ENCODE data around the gene FRMD3.
"Not testable (repeated sequence)": the region's sequence is repeated elsewhere in the genome, so short reads cannot be mapped to it uniquely, and the experiment has no call there.

Gene FRMD3

GRCh38 chr9:83384214-83384613, 154.0 kb downstream of the FRMD3 start:
- DNase-seq: no peak

DNA sequence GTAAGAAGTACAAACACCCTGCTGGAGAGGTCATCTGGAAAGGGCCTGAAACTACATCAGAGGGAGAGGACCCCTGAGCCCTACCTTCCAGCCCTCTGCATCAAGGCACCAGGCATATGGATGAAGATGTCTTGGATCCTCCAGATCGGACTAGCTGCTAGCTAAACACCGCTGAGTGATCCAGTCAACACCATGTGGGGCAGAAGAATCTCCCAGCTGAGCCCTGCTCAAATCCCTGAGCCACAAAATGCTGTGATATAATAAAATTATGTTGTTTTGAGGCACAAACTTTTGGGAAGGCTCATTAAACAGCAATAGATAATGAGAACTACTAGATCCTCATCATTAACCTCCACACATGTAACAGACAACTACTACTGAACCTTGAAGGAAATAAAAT, 155.2 kb downstream of the FRMD3 start:
- DNase-seq: no peak

GRCh38 chr9:83382421-83382820, 155.8 kb downstream of the FRMD3 start:
- DNase-seq: no peak

DNA sequence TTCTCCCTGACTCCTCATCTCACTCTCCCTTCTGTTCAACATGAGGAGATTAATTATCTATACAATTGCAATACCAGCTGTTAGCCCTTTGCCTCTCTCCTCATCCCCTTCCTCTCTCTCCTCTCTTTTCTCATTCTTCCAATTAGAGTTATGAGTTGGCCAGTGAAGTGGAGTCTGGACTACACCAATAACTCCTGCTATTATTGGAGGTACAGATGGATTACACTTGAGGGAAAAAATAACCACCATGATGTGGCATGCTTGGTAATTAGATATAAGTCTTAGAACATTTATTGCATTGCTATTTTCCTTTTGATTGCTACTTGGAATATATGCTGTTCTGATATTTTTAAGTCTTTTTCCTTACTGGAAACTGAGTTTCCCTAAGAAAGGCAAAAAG, 159.2 kb downstream of the FRMD3 start:
- no peak for DNase-seq

GRCh38 chr9:83372957-83373356, 165.2 kb downstream of the FRMD3 start:
- no peak for DNase-seq

- no peak for DNase-seq
Observed at GRCh38 chr9:83367326-83367725, 170.9 kb downstream of the FRMD3 start.

- DNase-seq: no peak
Observed at GRCh38 chr9:83362341-83362995, 175.7 kb downstream of the FRMD3 start.

GRCh38 chr9:83359039-83359438, 179.2 kb downstream of the FRMD3 start:
- DNase-seq: no peak

DNA sequence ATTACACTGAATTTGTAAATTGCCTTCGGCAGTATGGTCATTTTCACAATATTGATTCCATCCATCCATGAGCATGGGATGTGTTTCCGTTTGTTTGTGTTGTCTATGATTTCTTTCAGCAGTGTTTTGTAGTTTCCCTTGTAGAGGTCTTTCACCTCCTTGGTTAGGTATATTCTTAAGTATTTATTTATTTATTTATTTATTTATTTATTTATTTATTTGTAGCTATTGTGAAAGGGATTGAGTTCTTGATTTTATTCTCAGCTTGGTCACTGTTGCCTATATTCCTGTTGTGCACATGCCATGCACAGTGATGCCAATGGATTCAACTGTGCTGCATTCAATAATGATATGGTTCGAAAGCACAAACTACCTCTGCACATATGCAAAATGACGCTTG, 179.7 kb downstream of the FRMD3 start:
- DNase-seq: not testable (repeated sequence)

DNA sequence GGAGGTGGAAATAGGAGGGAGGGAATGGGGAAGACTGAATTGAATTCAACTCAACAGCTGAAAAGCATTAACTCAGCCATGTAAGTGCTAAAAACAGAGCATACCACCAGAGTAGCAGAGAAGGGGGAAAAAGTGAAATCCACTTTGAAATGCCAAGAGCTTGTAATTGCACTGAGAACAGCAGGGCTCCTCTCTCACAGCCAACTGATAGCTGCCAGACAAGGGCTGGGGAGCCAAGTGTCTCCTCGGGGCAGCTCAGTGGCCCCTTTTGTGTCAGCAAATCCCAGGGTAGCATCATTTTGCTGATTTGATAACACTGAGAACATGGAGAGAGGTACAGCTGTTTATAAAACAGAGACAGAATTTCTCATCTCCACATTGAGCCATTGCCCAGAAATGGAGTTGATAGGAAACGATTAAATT, 182.5 kb downstream of the FRMD3 start:
- DNase-seq: no peak

GRCh38 chr9:83355024-83355444, 183.2 kb downstream of the FRMD3 start:
- DNase-seq: no peak

DNA sequence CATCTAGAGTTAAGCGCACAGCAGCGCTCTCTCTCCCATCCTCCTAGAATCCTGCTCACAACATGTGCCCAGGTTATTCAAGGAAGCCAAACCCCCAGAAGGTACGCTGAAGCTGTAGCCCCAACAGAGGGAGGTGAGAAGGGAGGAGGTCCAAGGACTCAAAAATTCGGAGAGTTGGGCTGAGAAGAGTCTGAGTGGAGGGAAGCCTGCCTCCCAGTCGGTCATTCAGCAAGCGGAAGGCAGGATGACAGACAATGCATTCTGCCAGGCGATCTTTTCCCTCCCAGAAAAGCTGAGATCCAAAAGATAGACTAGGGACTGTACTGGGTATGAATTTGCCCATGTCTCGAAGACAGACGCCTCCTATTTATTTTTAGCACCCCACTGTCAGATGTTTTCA, 189.2 kb downstream of the FRMD3 start:
- no peak for DNase-seq

DNA sequence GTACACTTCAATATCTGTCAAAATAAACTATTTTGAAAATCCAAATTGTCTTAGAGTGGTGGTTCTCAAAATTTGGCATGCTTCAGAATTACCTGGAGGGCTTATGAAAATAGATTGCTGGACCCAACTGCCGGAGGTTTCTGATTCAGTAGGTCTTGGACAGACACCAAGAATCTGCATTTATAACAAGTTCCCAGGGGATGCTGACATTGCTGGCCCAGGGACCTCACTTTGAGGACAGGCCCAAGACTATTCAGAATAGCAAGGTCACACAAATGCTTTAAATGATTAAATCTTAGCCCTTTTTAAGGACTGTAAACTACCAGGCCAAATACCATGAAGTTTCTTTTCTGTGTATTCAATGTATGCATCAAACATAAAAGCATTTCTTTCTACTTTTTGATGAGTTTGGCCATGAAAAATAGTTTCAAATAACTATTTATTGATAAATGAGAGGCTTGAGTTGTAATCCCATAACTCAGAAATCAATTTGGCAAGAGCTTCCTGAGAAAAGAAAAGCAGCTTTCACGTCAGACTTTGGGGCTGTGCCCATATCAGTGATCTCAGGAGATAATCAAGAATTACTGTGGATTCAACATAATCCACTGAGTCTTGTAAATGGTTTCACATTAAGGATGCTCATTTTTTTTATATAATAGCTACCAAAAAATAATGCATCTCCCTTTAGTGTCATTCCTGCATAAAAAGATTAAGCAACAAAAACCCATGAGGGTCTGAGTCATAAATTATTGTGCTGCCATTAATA, 191.4 kb downstream of the FRMD3 start:
- DNase-seq: no peak

DNA sequence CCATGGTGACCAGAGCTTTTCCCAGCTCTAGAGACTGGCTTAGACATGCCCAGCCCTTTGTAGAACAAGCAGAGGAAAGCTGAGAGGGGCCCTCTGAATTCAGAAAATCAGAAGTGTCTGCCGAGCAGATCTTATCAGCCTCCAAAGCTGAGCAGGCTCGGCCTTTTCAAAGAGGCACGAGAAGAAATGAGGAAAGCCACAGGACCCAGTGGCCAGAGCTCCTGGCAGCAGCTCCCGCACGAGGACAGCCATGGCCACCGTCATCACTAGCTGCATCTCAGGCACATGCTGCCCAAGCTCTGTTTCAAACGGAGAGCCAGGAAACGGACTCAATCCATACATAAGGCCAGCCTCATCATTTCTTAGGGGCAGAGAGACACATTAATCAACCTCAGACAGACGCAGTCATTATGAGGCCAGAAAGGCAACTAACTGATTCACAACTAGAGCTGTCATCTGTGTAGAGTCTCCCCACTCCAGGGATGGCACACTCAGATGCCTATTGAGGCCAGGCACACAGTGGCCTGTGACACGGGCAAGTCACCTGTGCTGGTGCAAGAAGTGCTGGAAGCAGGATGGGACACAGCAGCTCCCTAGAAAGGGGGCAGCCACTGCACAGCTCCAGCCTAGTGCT, 194.7 kb downstream of the FRMD3 start:
- no peak for DNase-seq

DNA sequence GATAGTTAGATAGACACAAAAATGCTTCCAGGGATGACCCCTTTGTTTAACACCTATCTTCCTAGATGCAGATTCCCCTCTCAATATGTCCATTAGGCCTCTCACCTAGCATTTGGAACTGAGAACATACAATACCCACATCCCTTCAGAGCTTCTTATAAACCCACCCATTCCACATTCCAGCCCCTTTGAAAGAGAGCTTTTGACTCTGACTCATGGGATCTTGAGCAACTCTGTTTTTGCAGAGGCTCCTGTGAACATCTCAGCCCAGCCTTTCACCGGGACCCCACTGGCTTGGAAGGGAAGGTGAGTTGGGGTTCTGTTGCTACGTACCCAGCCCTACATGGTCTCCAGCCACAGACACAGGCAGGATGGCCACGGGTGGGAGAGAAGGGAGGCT, 195.5 kb downstream of the FRMD3 start:
- DNase-seq: no peak

- DNase-seq: no peak
Observed at GRCh38 chr9:83342006-83342405, 196.2 kb downstream of the FRMD3 start.

DNA sequence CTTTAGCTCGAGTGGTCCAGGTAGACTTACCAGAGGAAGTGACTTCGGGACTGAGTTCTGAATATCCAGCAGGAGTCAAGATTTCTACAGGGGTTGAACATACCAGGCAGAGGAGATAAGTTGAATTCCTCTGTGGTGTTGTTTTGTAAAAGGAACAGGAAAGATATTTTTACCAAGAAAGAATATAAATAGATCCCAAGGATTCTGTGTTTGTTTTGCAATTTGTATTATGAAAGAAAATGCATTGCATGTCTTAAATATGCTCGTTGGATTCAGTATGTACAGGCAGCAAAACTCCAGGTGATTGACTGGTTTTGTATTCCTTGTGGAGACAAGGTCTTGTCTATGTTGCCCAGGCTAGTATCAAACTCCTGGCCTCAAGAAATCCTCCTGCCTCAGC, 197.8 kb downstream of the FRMD3 start:
- no peak for DNase-seq

DNA sequence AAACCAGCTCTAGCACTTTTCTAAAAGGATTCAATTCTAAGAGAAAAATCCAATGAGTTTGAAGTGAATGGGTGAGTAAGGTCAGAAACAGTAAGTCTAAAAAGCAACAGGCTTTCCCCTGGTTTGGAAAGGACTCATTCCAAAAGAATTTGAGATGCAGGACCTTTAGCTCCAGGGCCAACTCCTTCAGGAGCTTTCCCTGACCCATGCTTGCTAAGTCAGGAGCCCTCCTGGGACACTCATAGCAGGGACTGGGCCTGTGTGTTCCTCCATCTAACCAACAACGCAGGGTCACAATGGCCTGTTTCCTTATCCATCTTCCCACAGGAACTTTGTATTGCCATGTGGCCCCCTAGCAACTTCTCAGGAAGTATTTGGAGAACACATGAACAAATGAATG, 198.8 kb downstream of the FRMD3 start:
- no peak for DNase-seq

DNA sequence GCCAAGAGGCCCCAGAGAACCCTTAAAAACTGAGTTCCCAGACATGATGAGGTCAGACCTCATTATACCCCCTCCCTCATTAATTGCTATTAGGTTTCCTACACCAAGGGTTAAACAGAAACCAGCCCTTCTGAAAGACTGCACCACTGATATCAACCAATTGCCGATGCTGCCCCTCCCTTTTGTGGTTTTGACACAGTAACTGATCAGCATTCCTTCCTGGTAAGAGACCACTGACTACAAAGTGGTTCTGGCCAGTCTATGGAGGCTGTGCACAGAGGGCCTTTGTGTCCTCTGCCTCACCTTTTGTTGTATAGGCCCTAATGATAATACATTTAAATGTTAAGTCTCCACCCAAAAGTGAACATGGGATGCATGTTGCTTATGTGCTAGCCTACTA, 201.5 kb downstream of the FRMD3 start:
- DNase-seq: no peak

DNA sequence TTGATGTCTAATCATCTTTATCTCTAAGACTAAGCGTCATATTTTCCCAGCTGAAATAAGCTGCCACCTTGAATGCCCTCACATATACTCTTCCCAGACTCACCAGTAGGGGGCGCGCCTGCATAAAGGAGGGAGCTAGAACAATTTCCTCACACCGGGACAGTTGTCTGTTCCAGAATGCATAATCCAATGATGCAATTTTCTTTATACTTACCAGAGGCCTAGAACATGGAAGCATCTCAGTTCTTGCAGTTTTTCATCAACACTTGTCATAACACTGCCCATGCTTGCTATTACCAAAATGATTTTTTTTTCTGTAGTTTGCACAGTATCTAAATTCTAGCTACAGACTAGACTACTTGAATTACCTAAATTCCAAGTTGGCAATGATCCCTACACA, 203.9 kb downstream of the FRMD3 start:
- DNase-seq: peak; percentile 77 to 81

DNA sequence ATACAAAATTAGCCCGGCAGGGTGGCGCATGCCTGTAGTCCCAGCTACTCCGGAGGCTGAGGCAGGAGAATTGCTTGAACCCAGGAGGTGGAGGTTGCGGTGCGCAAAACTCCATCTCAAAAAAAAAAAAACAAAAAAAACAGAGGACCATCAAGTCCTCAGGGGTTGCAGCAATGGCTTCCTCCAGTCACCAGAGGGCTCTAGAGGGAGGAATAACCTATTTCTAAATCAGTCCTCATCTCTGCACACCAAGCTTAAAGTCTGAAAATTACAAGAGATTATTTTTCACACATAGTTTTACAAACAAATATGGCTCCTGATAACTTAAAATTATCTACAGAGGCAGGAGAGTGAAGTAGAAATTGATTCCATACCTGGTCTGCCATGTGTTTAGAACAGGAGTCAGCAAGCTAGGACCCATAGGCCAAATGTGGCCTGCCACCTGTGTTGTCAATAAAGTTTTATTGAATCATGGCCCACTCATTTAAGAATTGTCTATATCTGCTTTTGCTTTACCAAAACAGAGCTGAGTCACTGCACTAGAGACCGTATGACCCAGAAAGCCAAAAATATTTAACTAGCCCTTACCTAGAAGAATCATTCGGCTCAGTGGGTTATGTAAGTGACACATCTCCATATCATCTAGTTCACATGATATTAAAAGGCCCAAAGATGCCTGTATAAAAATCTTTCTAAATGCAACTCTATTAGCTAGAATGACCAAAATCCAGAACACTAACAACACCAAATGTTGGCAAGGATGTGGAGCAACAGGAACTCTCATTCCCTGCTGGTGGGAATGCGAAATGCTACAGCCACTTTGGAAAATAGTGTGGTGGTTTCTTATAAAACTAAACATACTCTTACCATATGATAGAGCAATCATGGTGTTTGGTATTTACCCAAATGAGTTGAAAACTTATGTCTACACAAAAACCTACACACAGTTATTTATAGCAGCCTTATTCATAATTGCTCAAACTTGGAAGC, 207.7 kb downstream of the FRMD3 start:
- no peak for DNase-seq

DNA sequence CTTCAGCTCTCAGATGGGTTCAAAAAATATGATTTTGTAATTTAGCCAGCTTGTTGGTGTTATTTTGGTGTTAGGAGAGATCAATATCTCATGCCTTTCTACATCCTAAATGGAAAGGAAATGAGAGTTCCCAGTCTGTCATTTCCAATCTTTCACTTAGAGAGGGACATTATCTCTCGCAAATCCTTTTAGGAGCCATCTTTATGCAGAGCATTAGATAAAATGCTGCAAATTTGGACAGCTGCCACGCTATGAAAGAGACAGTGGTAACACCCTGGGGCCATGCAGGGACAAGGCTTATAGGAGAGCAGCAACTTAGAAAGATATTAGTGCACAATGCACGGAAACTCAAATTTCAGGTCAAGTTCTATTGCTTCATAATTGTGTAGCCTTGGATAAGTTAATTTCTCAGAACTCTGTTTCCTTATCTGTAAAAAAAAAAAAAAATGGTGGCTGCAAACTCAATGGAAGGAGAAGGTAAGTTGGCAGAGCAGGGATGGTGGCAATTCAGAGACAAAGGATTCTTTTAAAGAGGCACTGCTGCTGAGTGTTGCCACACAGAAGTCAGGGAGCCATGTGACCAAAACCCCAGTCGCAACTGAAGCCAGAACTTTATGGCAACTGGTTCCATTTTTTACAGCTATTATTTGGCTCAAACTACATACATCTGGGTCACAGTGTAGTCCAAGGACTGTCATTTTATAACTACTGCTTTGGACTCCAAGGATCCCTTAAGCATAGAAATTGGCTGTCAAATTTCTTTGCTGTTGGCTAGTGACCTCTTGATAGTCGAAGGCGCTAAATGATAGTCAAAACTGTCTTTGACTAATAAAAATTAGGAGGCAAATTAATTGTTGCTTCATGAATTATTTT, 210.2 kb downstream of the FRMD3 start:
- DNase-seq: no peak

Measured in stimulated activated CD4-positive, alpha-beta T cell treated with anti-CD3 and anti-CD28 coated beads, Interleukin-2, amount 100 ng/mL, for 24 hours (primary cell).